Measurements from ENCODE around the gene PHF2. TPM values are rescaled to one million over a fixed set of nuclear protein-coding genes. Genes with fewer than 3 reads are reported as not detected.

PHF2 gene
- total and polyA plus RNA-seq, 2 of the 4 experiments (the other 2 are of a cell fraction): 5.9 to 9.5 TPM

- Histone ChIP-seq H2AK5ac (ENCODE audit: low read depth, low read length) (no peak overlapping the region), H3K9ac (ENCODE audit: low read depth, low read length) (no peak overlapping the region), H3K18ac (ENCODE audit: low read depth, low read length) (no peak overlapping the region), H3K56ac (ENCODE audit: extremely low read depth, insufficient read depth, low read length) (no peak overlapping the region), H2BK20ac (ENCODE audit: low read depth, low read length) (no peak overlapping the region), H3K4ac (ENCODE audit: low read depth, low read length) (no peak overlapping the region), H4K91ac (ENCODE audit: insufficient read depth, low read depth, low read length) (no peak overlapping the region), H3K36me3 (ENCODE audit: control insufficient read depth, insufficient read depth, low read length) (no peaks in the 10 kb centered on the region), H3K27me3 (ENCODE audit: control insufficient read depth, insufficient read depth, low read length) (no peaks in the 10 kb centered on the region), H3K14ac (replicated peaks; ENCODE audit: low read depth, low read length) (no peak overlapping the region), H3K9me3 (ENCODE audit: control insufficient read depth, insufficient read depth, low read length) (no peaks in the 10 kb centered on the region), H3K23ac (ENCODE audit: low read depth, low read length) (no peak overlapping the region), H4K8ac (ENCODE audit: low read depth in 2 of 2, low read length in 2 of 2) (no peak overlapping the region), H3K9me1 (ENCODE audit: insufficient read depth, low read length) (no peaks in the 10 kb centered on the region), H2BK15ac (ENCODE audit: low read depth, low read length) (no peak overlapping the region), H2AFZ (replicated peaks; ENCODE audit: low read length, poor library complexity) (no peak overlapping the region), H3K4me2 (ENCODE audit: low read depth, low read length) (no peak overlapping the region), H3K4me3 (ENCODE audit: insufficient read depth, low read depth, low read length) (no peak overlapping the region), H2AK9ac (replicated peaks; ENCODE audit: low read depth, low read length, poor library complexity) (no peak overlapping the region), H3K79me1 (ENCODE audit: low read depth in 1 of 2, low read length in 2 of 2) (no peaks in the 10 kb centered on the region), H2BK5ac (ENCODE audit: low read depth, low read length, poor library complexity, severe bottlenecking) (no peak overlapping the region), H4K5ac (ENCODE audit: low read depth, low read length) (no peak overlapping the region), H4K20me1 (ENCODE audit: insufficient read depth, low read length) (no peaks in the 10 kb centered on the region), H3K27ac (ENCODE audit: insufficient read depth, low read length) (no peak overlapping the region), H3K4me1 (ENCODE audit: control insufficient read depth, insufficient read depth, low read length) (no peaks in the 10 kb centered on the region), H2BK120ac (ENCODE audit: low read depth, low read length) (no peak overlapping the region)
- dilution Hi-C loops (cut with HindIII; ENCODE audit: low sequenced_read_pairs, unreplicated experiment): no loop called here
- POLR2A ChIA-PET (ENCODE audit: unreplicated experiment): no interaction called here
- BruUV-seq (replicated peaks): no TSS peak
- in situ Hi-C loops (cut with MboI; ENCODE audit: low sequenced_read_pairs): no loop called here
- TF ChIP-seq CHD1 (IDR thresholded peaks at IDR 0.05; ENCODE audit: low read depth, low read length): no peak
- CTCF ChIA-PET: no interaction called here
- ATAC-seq (ENCODE audit: low read depth) (no peak), DNase-seq (no peak)
- no CpG with 5 or more reads among the region's 2 CpGs for WGBS, 2 experiments (ENCODE audit: extremely low coverage in 2 of 2, insufficient read length in 1 of 2)
- intact Hi-C loops (cut with micrococcal nuclease): no loop called here
Measured at GRCh38 chr9:93711002-93711401, 134.6 kb downstream of the PHF2 start.
